Putamen (tissue), 1 donor: ENCODE results near the gene PLA2R1.

Experiments used
- DNase-seq: peaks from one replicate; pipeline ENCODE4 v3.0.0-alpha.2; 2016; ENCODE audit warnings: low spot score

Gene PLA2R1

DNA sequence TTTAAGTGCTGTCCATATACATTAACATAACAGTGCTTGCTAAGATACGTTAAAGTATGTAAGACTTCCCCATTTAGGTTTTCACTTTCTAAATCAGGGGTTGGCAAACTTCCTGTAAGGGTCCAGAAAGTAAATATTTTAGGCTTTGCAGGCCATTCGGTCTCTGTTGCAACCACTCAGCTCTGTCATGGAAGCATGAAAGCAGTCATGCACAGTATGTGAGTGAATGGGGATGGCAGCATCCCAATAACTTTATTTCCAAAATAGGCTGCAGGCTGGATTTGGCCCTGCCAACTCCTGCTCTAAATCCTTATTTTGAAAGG, 128.7 kb downstream of the PLA2R1 start:
- DNase-seq: peak; percentile 27

DNA sequence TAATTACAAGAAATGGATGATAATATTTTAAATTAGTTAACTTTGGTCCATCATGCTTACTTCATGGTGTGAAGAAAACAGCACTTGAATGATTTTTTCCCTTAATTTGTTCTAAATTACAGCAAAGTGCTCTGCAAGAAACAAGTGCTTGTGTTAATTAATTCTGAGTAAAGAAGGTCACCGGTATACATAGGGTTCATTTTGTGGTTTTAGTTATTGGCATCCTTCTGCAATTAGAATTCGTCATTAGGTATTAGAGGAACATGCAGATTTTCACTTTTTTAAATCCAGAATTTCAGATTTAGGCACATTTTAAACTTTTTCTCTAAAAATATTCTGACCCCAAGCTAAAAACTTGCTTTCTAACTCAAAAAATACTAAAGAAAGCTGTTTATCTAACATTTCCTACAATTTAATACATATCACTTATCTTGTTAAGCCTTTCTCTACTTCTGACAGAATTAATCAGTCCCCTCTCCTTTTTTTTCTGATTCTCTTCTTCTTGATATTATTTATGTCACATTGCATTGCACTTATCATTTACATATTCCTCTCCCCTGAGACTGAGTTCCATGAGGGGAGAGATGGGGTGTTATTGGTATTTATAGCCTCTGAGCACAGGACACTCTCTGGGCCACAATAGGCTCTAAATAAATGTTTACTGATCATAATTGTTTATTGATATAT, 129.2 kb downstream of the PLA2R1 start:
- DNase-seq: no peak

- no peak for DNase-seq
Observed at GRCh38 chr2:159926695-159927094, 135.7 kb downstream of the PLA2R1 start.

DNA sequence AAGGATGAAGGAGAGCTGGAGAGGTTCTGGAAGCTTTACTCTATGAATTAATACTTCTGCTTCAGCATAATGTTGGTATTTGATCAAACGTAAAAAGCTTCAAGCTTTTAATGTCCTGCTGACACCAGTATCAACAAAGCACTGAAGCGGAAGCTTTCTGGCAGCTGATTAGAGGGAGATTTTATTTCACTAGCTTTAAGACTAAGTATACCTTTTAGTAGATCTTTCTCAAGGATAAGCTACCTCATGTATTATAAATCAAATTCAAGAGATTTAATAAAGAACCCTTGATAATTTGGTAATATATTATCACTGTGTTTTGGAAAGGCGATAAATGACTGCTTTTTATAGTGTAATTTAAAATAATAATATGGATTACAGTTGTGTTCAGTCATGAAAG, 136.4 kb downstream of the PLA2R1 start:
- DNase-seq: no peak

DNA sequence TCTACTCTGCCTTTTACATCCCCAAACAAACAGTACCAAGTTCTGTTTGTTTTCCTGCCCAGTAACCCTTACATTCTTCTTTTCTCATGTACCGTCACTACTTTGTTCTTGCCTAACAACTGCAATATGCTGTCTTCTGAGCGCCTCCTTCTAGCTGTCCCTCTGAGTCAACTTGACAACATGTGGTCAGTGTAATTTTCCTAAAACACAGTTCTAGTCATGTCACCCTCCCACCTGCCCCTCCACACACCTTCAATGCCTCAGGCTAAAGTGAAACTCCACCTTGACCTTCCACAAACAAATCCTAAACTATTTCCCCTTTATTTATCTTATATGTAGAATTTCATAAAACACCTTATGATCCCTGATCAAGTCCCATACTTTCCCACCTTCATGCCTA, 139.9 kb downstream of the PLA2R1 start:
- no peak for DNase-seq

- DNase-seq: no peak
Observed at GRCh38 chr2:159921752-159922404, 140.5 kb downstream of the PLA2R1 start.

GRCh38 chr2:159916511-159916910, 145.9 kb downstream of the PLA2R1 start:
- no peak for DNase-seq

GRCh38 chr2:159913900-159914299, 148.5 kb downstream of the PLA2R1 start:
- no peak for DNase-seq

- DNase-seq: no peak
Observed at GRCh38 chr2:159912580-159912979, 149.8 kb downstream of the PLA2R1 start.

DNA sequence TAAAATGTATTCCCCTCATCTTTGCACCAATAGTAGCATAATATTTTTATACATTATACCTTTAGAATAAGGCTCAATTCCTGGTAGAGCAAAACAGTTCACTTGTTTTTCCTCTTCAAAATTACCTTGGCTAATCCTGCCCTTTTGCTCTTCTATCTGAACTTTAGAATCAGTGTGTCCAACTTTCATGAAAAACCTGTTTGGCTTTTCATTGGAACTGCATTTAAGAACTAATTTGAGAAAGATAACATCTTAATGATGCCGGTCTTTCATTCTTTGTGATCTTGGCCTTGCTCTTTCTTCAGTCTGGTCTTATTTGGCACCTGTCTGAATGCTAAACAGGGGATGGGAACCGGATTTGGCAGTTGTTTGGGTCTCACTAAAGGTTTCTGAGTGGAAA, 151.5 kb downstream of the PLA2R1 start:
- DNase-seq: no peak

DNA sequence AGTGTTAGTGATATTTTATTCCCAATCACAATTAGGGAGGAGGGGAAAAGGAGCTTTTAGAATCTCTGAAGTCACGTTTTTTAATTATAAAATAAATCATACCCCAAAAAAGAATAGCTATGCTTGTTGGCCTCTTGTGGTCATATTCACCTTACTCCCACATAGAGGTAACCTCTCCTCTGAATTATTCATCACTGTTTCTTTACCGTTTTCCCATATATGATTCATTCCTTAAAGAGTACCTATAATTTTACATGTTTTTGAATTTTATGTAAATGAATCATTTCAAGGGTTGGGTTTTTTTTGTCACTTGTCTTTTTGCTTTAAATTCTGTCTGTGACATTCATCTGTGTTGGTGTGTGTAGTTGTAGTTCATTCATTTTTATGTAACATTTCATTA, 153.8 kb downstream of the PLA2R1 start:
- DNase-seq: no peak

- DNase-seq: no peak
Observed at GRCh38 chr2:159907909-159908308, 154.5 kb downstream of the PLA2R1 start.

DNA sequence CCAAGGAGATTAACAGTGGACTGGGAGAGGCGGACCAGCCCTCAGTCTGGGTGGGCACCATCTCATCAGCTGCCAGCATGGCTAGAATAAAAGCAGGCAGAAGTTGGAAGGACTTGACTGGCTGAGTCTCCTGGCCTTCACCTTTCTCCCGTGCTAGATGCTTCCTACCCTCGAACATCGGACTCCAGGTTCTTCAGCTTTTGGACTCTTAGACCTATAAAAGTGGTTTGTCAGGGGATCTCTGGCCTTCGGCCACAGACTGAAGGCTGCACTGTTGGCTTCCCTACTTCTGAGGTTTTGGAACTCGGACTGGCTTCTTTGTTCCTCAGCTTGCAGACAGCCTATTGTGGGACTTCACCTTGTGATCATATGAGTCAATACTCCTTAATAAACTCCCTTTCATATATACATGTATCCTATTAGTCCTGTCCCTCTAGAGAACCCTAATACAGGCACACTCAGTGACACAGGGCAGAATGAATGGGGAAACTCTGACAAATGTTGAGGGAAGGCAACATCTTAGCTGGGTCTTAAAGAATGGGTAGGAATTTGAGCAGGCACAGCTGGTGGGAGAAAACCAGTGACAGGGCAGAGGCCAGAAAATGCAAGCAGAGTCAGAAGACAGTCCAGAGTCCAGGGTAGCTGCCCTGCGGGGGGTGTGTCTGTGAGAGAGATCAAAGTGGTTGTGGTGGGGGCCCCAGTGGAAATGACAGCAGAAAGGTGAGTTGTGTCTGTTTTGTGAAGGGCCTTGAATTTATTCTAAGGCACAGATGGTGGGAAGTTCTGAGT, 156.3 kb downstream of the PLA2R1 start:
- DNase-seq: no peak

DNA sequence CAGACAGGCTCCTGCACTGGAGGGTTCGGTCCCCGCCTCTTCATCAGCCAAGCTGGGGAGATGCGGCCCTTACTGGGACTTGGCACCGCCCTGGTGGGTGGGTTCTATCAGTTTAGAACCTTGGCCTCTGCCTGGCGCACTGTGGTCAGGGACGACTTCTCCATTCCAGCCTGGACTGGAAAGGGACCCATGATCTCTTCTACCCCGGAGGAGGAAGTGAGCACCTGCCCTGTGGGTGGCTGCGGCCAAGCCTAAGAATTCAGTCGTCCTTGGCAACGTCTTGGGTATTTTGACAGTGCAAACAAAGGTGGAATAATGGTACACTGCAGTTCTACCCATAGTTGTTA, 157.5 kb downstream of the PLA2R1 start:
- DNase-seq: peak; percentile 14

DNA sequence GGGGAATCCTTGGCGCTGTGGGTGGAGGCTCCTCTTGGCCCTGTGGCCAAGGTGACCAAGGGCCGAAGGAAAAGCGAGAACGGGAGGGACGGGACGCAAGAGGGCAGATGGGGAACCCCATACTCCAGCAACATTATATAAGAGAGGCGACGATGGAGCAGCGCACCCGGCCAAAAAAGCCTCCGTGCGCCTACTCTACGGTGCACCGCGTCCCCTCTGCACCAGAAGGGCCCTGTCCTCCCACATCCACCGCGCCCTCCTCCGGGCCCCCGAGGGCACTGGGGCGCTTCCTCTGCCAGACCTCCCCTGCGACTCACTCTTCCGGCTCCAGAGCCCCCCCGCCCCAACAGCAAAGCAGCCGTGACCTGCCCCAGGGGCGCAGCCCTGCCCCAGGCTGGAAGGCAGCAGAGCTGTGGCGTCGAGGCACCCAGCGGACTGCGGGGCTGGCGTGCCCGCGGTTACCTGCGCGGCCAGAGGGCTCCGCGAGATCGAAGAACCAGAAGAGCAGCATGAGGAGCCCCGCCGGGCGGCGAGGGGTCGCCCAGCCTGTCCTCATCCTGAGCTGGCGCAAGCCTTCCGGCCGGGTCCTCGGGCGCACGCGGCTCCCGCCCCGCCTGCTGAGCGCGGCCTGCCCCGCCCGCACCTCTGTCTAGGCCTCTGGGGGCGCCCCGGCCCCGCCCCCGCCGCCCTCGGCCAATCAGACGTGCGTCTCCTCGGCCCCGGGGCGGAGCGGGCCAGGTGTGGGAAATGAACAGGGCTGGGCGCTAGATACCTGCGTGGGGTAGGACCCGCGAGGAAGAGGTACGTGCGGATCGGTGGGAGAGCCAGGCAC, 158.1 kb downstream of the PLA2R1 start, which contains the start of gene LY75:
Gene LY75, minus strand, starts transcription at position 630 of the 832 bp plus-strand sequence.
- peak; percentile 13 for DNase-seq

DNA sequence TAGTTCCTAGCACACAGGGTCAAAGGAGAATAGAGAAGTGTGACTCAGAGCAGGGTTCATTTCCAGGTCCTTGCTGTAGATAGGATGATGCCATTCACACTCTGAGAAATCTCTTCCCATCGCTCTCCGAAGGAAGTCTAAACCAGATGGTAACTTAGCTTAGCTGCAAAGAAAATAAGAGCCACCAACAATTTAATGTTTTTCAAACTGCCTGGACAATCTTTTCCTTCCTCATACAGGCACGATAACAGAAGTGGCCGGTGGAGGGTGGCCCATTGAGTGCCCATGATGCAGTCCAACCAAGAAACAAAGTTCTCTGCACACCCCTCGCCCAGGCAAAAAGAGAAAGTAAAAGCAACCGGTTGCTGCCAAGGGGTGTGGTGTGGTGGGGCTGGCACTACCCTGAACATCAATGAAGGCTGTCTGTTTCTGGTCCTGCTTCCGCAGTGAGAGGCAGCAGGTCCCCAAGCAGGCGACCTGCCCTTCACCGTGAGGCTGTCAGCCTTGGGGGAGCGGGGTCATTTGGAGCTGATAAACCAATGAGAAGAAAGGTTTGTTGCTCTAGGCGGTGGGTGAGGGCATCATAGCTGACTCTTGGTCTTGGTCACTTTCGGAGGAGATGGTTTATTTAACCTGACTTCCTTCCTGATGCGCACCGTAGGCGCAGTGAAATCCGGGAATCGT, 158.8 kb downstream of the PLA2R1 start:
- DNase-seq: no peak

- no peak for DNase-seq
Observed at GRCh38 chr2:159902722-159903121, 159.7 kb downstream of the PLA2R1 start.

DNA sequence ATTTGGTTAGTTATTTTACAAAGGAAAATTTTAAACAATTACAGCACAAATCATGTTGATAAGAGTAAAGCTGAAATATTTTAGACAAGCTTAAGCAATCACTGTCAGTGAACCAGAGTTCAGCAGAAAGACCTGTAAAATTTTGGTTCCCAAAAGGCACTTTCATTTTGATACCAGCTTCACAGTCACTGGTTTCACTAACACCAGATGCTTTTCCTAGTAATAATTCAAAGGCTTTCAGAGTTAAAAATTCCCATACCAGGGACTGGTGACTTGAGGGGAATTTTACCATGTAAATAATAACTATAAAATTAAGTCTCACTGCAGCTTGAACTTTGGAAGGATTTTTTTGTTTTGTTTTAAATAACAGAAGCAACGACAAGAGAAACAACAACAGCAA, 162.1 kb downstream of the PLA2R1 start:
- DNase-seq: no peak

- no peak for DNase-seq
Observed at GRCh38 chr2:159898441-159898840, 164.0 kb downstream of the PLA2R1 start.

DNA sequence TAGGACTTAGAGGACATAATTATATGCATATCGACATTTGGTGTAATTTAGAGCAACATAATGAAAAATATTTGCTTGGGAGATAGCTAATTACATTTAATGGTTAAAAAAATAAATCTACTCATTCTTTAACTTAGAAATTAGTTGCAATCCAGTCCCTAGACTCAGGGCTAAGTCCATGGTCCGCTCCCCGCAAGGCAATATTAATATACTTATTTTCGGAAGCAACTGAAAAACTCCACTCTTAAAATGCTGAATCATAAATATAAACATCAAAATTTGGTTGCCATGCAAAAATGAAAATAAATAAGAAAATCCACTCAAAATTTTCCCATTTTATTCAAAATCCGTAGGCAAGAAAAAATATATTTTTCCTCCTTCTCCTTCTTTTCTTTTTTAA, 164.7 kb downstream of the PLA2R1 start:
- DNase-seq: no peak

GRCh38 chr2:159897081-159897480, 165.3 kb downstream of the PLA2R1 start:
- no peak for DNase-seq
